Measurements from ENCODE around the gene DARS1.

- TF ChIP-seq POLR2AphosphoS5 (IDR thresholded peaks at IDR 0.05), result no peak
- no peak for TF ChIP-seq CTCF (IDR thresholded peaks at IDR 0.05)
These were observed 1.1 kb upstream of the DARS1 start for GRCh38 chr2:135986507-135986906.
